ENCODE data around the gene LCE1E.

LCE1E gene

GRCh38 chr1:152786077-152786476 is at the start of gene LCE1E:
Gene LCE1E (plus strand): TSS chr1:152786257. CDS start chr1:152787300, 1,043 bp downstream.
- POLR2A ChIA-PET, result no interaction called here

GRCh38 chr1:152737997-152738396 is 48.1 kb upstream of the LCE1E start:
- ChIA-PET POLR2A (no interaction called here), CTCF (no interaction called here)
- DNase-seq (ENCODE audit: extremely low spot score), result no peak
- no peak for TF ChIP-seq CTCF (IDR thresholded peaks at IDR 0.05; ENCODE audit: control extremely low read depth, extremely low read depth, low read depth, missing control alignments)

More at GRCh38 chr1:152786077-152786476, at the start of gene LCE1E:
- TF ChIP-seq CTCF (IDR thresholded peaks at IDR 0.05; ENCODE audit: control extremely low read depth, extremely low read depth, low read depth, missing control alignments), result no peak
- CTCF ChIA-PET, result no interaction called here
- no peak for DNase-seq (ENCODE audit: extremely low spot score)

- CTCF ChIA-PET, result no interaction called here
- POLR2A ChIA-PET, result no interaction called here
- no peak for TF ChIP-seq CTCF (IDR thresholded peaks at IDR 0.05; ENCODE audit: control extremely low read depth, extremely low read depth, low read depth, missing control alignments)
- no peak for DNase-seq (ENCODE audit: extremely low spot score)
Measured at GRCh38 chr1:152739841-152740240, 46.2 kb upstream of the LCE1E start.

- CTCF ChIA-PET, result interaction anchor here (1.0 kb wide), 2 partner anchors 10 to 22 kb away, joined by 3 read pairs; a partner anchor contains a TSS
- POLR2A ChIA-PET, result no interaction called here
Measured at GRCh38 chr1:152741656-152742055, 44.4 kb upstream of the LCE1E start.

GRCh38 chr1:152743371-152744145 is 42.5 kb upstream of the LCE1E start:
- POLR2A ChIA-PET, result no interaction called here
- no peak for TF ChIP-seq CTCF (IDR thresholded peaks at IDR 0.05; ENCODE audit: control extremely low read depth, extremely low read depth, low read depth, missing control alignments)
- no peak for DNase-seq (ENCODE audit: extremely low spot score)
- CTCF ChIA-PET, result no interaction called here

More at GRCh38 chr1:152741656-152742055, 44.4 kb upstream of the LCE1E start:
- TF ChIP-seq CTCF (IDR thresholded peaks at IDR 0.05; ENCODE audit: control extremely low read depth, extremely low read depth, low read depth, missing control alignments), result no peak
- no peak for DNase-seq (ENCODE audit: extremely low spot score)

GRCh38 chr1:152745289-152745704 is 40.8 kb upstream of the LCE1E start:
- ChIA-PET POLR2A (no interaction called here), CTCF (interaction anchor here (1.4 to 1.6 kb wide), 2 partner anchors 15 to 104 kb away, joined by 3 read pairs; no protein-coding TSS in a partner anchor)
- DNase-seq (ENCODE audit: extremely low spot score), result no peak
- no peak for TF ChIP-seq CTCF (IDR thresholded peaks at IDR 0.05; ENCODE audit: control extremely low read depth, extremely low read depth, low read depth, missing control alignments)
